Fibroblast of skin of back (primary cell): Measurements from ENCODE around the gene INCA1.

Experiments
- DNase-seq: peaks from one replicate; pipeline ENCODE4 v3.0.0-alpha.2; 2013

The INCA1 gene

DNA sequence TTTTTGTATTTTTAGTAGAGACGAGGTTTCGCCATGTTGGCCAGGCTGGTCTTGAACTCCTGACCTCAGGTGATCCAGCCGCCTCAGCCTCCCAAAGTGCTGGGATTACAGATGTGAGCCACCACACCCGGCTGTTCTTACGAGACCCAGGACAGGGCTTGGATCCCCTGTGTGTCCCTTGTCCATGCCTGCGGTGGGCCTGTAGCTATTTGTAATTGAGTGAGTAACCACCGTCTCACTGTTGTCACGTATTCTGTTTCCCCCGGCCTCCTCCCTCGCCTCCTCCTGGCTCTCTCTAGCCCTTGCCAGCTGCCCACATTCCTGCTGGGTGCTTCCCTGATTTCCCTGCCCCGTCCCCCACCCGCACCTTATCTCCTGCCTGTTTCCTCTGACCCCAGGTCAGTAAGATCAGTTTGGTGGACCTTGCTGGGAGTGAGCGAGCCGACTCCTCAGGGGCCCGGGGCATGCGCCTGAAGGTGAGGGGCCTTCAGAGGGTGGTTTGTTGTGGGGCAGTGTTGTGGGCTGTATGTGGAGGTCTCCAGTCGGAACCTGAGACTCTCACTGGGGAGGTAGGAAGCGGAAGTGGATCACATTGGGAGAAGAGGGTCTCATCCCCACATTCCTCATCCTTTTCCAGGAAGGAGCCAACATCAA, 6.0 kb upstream of the INCA1 start:
- DNase-seq, result no peak

- no peak for DNase-seq
Measured at GRCh38 chr17:5002121-5002788, 4.9 kb upstream of the INCA1 start.

DNA sequence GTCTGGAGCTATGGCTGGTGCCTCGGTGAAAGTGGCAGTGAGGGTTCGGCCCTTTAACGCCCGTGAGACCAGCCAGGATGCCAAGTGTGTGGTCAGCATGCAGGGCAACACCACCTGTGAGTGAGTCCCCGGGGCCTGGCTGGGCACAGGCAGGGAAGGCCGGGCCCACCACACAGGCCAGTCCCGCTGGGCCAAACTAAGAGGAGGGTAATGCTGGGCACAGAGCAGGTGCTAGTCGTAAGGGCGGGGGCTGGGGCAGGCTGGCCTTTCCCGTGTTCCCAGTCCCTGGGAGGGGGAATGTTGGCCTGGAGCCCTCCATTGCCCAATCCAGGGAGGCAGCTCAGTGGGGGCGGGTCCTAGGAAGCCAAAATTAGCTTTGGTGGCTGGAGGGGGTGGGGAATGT, 2.9 kb upstream of the INCA1 start:
- DNase-seq, result no peak

- no peak for DNase-seq
Measured at GRCh38 chr17:4999430-5000093, 2.2 kb upstream of the INCA1 start.

DNA sequence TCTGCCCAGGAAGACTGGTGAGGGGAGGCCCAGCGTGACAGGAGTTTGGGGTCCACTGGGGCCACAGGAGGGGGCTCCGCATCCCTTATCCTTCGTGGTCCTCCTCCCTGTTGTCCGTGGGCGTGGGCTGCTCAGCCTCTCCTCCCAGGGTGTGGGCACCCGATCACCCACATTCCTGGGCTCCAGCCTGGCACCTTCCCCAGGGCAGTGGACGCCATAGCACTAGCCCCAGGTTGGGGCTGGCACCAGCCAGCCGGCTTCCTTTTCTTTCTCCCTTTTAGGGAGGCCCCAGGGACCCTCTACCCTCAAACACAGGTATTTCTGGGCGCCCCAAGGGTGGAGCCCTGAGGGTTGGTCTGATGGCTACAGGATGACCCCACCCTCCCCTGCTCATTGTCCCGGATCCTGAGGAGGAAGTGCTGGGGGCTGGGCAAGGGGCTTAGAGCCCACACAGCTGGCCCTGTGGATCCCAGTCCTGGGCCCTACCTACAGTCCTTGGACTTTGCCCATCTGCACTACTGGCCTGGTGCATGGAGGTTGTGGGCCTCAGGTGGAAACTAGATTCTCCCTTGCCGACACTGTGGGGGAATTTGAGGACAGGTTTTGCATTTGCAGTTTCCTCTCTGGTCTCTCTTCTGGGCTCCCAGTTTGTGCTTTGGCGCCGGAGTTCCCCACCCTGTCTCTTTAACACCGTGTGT, 1.6 kb upstream of the INCA1 start:
- no peak for DNase-seq

DNA sequence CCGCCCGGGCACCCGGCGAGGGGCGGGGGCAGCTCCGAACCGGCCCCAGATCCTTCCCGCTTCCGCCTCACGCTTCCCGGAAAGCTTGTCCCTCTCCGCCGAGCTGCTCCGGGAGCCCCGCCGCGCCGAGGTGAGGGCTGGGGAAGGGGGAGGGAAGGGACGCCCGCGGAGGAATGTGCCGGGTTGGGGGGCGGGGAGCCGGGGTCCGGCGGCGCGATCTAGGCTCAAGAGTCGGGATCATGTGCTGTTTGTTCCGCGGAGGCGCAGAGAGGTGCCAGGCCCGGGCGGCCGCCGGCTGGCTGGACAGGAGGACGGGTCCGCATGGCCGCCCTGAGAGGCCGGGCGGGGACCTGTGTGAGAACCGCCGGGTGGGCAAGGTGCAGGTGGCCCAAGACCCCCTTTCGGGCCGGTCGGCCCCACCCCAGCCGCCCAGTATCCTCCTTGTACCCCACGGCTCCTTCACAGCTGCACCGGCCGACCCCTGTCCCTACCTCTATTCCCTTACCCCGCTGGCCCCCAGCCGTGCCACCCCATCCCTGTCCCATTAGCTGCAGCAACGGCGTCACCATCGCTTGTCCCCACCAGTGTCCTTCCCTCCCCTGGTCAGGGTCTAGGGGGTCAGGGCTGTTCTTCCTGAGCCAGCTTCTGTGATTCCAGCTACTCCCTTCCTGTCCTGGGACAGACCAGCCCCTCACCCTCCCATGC, 857 bp upstream of the INCA1 start:
- no peak for DNase-seq

- DNase-seq, result peak; percentile 18
Measured at GRCh38 chr17:4994081-4994595, 3.2 kb downstream of the INCA1 start.

DNA sequence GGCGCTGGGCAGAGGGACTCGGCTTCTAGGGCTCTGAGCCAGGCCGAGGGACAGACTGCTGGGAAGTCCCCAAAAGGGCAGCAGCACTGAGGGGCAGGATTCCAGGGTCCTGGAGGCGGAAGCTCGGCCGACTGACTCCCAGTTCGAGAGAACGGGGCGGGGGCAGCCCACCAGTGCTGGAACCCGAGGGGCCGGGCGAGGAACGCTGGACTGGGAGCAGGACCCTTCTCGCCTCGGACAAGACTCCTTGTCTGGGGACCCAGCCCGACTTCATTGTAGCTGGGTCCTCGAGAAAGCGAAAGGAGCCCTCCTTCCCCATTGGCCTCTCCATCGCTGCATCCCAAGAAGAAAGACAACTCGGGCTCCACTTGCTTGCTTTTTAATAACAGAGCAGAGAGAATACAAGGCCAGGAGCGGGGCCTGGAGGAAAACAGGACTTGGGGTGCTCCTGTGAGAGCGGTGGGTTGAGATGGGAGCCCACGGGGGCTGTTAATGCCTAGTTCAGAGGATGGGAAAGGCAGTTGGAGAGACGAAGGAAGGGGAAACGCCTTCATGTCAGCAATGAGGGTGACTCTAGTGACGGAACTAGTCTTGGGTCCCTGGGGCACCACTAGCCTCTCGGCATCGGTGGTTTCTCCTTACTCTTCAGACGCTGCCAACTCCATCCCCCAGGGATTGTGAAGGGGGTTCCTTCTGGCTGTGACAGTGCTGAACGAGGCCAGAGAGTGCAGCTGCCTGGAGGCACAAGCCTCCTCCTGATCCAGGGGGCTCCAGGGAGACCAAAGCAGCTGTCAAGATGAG, 9.4 kb downstream of the INCA1 start:
- DNase-seq, result peak; percentile 42

DNA sequence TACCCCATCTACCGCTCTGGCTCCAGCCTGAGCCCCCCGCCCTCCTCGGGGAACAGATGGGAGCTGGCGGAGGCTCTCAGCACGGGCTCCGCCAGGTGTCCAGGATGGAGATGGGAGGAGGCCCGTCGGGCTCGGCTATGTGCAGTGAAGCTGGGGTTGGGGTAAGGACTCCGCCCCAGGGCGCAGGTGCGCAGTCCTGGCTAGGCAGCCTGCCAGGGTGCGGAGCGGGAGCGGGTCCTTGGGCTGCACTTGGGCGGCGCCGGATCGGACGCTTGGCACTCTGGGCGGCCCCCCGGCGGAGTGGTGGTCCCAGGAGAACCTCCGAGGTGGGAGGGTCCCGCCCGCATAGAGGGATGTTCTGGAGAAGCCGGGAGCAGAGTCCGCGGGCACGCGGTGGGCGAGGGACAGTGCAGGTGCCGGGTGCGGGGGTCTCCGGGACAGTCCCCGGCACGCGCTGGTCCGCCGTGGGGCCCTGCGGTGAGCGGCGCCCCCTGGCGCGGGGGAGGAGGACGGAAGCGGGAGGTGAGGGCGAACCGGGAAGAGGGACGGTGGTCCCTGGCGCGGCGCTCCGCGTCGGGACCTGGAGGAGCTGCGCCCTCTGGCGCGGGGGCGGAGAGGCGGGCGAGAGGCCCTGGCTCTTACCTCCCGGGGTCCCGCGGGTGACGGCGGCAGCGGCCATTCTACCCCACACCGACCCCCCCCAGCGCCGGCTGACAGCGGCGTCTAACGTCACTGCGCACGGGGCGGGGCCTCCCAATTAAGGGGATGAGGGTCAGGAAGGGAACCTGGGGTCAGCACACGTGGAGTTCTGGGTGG, 10.2 kb downstream of the INCA1 start, which contains the start of gene CAMTA2:
Gene CAMTA2 (minus strand): TSS at position 725 of the 816 bp plus-strand sequence. CDS start 1,453 bp downstream, outside the sequence.
- DNase-seq, result peak; percentile 84

- peak; percentile 19 for DNase-seq
Measured at GRCh38 chr17:4986403-4986802, 10.9 kb downstream of the INCA1 start.

DNA sequence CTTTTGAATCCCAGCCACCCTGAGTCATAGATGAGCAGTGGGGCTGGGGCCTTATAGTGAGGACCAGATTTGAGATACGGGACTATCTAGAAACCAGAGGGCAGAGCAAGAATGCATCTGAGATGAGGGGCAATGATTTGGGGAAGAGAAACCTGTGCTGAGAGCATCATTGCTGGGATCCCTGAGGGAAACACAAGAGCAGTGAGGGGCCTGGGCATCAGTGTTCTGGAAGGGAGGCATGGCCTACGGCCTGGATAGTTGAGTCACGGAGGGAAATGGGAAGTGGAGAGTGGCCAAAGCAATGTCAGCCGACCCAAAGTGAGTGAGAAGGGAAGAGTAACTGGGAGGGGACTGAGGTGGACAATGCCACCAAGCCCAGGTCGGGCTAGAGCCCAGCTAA, 15.0 kb downstream of the INCA1 start:
- no peak for DNase-seq

DNA sequence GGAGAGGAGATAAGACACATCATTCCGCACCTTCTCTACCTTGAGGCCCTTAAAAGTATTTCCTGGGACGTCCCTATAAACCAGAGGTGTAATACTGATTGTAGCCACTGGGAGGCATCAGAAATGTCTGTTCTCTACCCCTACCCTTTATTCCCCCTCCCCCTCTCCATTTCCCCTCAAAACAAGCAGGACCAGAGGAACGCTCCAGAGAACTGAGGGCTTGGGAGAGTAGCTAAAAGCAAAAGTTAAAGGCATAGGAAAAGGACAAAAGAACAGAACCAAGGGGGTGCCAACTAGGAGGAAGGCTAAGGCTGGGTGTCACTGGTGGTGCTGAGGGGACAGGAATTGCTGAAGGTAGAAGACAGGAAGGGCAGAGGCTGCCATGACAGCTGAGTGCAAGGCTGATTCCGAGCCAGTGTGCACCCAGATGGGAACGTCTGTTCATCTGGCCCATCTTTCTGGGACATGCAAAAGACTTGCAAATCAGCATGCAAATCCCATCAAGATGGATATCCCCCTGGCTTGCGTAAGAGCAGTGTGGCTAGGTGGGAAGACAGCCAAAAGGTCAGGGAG, 16.6 kb downstream of the INCA1 start:
- DNase-seq, result peak; percentile 65

DNA sequence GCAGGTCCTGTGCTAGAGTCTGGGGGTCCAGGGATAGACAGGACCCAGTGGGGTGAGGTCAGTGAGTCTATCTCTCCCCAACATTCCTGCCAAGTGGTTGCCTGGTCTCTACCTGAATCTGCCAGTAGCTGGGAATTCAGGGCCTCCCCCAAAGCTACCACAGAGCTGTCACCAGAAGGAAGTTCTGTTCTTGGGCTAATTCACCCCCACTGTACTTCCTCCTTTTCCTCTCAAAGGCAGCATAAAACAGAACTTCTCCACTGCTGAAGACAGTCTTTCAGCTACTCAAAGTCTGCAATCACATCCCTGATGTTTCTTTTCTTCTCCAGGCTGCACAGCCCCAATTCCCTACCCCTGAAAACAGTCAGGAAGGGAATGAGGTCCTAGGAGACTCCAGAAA, 18.6 kb downstream of the INCA1 start:
- DNase-seq, result no peak

GRCh38 chr17:4974115-4974670, 23.1 kb downstream of the INCA1 start:
- no peak for DNase-seq

- no peak for DNase-seq
Measured at GRCh38 chr17:4973256-4974114, 23.8 kb downstream of the INCA1 start.

DNA sequence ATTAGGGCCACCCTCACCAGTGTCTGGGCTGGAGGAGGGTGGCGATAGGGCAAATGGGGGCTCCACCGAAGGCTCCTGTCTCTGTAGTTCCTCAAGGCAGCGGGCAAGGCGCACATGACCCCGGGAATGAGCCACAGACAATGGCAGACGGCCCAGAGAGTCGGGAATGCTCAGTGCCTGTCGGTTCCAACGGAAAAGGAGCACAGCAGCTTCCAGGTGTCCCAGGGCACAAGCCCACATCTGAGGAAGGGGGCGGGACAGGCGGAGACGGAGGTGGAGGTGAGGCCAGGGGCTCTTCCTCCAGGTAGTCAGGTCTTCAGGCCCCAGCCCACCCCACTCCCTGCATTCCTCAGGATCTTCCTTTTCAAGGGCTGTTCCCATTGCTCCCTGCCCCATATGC, 24.6 kb downstream of the INCA1 start:
- DNase-seq, result no peak

GRCh38 chr17:4972322-4972721, 25.0 kb downstream of the INCA1 start:
- no peak for DNase-seq

GRCh38 chr17:4971826-4972225, 25.5 kb downstream of the INCA1 start:
- DNase-seq, result no peak

DNA sequence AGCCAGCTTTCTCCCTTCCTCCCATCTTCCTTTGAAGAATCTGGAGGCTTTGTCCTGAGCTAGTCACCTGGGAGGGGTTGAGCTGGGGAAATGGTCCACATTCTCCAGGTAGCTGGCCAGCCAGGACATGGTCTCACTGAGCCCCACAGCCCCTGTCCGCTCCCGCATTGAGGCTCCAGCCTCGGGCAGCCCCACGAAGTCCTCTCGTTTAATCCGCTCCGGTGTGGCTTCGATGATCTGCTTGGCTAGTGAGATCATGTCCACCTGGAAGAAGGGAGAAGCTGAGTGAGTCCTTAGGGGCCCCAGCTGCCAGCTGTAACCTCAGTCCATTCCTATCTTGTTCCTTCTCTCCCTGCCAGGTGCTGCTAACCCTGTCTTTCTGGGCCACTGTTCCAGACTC, 27.0 kb downstream of the INCA1 start:
- no peak for DNase-seq
